GM12875 (cell line): ENCODE results near the gene FGA.
A peak's percentile ranks its signal among the peaks of the same experiment; 100 is the strongest.

Experiments used
- H3K4me3 ChIP-seq: one replicate; pipeline ENCODE4 v1.5.1; 2011; ENCODE audit warnings: low read depth, low read length, control low read depth
- TF ChIP-seq, protein P1 (sequence below): IDR thresholded peaks from 2 replicates; pipeline ENCODE4 v1.5.1; 2011; ENCODE audit warnings: low read depth, mild to moderate bottlenecking, control low read depth, inconsistent platforms, low read length, moderate library complexity, borderline replicate concordance; ENCODE audit not compliant: insufficient read depth

Gene FGA

DNA sequence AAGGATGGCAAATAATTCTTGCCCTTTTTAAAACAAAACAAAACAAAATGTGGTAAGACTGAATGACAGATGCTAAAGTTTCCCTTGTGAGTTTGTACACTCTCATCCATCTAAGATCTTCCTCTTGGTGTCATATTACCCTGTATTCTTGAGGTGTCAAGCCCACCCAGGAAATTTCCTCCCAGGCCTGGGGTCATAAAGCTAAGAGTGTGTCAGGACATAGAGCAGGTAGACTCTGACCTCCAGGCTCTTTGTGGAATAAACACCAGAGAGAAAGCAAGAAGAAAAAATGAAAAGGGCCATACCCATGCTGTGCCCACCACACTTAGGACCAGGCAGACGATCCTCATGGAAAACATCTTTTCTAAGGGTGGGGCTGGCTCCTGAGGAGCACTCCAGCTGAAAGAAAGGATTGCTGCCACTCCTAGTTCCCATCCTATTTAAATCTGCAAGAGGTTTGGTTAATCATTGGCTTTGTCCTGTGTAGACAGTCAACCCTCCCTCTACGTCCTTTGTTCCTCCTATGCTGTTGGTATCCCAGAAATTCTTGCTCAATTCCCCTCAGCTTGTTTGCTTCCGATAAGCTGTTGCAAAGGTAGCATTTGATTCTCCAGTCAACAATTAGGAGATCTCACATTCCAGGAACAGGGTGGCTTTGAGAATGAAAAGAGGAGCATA is at the start of gene FGA:
Gene FGA, minus strand, starts transcription at position 414 of the 678 bp plus-strand sequence. Its CDS starts 55 bp downstream, at position 359.
- TF ChIP-seq, protein P1, sequence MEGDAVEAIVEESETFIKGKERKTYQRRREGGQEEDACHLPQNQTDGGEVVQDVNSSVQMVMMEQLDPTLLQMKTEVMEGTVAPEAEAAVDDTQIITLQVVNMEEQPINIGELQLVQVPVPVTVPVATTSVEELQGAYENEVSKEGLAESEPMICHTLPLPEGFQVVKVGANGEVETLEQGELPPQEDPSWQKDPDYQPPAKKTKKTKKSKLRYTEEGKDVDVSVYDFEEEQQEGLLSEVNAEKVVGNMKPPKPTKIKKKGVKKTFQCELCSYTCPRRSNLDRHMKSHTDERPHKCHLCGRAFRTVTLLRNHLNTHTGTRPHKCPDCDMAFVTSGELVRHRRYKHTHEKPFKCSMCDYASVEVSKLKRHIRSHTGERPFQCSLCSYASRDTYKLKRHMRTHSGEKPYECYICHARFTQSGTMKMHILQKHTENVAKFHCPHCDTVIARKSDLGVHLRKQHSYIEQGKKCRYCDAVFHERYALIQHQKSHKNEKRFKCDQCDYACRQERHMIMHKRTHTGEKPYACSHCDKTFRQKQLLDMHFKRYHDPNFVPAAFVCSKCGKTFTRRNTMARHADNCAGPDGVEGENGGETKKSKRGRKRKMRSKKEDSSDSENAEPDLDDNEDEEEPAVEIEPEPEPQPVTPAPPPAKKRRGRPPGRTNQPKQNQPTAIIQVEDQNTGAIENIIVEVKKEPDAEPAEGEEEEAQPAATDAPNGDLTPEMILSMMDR: no peak
- H3K4me3 ChIP-seq: no peak within 1 kb of the TSS

DNA sequence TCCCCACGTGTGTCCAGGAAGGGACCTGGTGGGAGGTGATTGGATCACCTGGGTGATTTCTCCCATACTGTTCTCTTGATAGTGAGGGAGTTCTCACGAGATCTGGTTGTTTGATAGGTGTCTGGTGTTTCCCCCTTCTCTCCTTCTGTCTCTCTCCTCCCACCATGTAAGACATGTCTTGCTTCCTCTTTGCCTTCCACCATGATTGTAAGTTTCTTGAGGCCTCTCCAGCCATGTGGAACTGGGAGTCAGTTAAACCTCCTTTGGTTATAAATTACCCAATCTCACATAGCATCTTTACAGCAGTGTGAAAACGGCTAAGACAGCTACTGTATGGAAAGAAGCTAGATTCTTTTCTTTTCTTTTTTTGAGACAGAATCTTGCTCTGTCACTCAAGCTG is 43.5 kb upstream of the FGA start:
- no peak overlapping the region for H3K4me3 ChIP-seq
- TF ChIP-seq, protein P1: no peak

DNA sequence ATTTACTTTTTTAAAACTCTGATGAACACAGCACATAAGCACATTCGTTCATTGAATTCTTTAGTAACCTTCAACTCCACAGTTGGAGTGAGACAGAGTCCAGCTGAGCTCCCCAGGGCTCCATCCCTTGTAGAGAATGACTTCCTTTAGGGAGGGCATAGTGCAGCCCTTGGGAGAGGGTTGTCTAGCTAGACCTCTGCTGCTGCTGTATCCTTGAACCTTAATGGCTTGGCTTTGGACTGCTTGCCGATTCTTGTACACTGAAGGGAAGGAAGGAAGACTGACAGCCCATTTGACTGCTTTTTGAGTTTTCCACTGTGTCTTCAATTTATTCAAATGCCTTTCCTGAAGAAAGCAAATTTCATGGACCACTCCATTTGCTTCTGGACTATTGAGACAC is 41.3 kb upstream of the FGA start:
- TF ChIP-seq, protein P1: no peak
- H3K4me3 ChIP-seq: no peak overlapping the region

DNA sequence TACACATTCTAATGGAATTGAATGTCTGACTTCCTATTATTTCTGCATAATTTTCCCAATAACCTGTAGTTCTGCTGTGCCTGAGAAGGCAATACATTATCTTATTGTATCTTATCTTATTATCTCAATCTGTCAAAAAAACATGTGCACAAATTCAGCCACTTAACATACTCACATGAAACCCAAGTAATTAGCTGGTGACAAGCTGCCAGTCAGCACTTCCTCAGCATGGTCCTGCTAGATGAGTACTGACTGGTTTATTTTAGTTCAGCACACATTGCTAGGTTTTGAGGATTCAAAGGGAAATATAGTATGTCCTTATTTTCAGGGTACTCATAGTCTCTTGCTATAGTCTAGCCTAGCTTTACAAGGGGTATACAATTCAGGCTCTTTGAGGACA is 39.8 kb upstream of the FGA start:
- no peak overlapping the region for H3K4me3 ChIP-seq
- TF ChIP-seq, protein P1: no peak

DNA sequence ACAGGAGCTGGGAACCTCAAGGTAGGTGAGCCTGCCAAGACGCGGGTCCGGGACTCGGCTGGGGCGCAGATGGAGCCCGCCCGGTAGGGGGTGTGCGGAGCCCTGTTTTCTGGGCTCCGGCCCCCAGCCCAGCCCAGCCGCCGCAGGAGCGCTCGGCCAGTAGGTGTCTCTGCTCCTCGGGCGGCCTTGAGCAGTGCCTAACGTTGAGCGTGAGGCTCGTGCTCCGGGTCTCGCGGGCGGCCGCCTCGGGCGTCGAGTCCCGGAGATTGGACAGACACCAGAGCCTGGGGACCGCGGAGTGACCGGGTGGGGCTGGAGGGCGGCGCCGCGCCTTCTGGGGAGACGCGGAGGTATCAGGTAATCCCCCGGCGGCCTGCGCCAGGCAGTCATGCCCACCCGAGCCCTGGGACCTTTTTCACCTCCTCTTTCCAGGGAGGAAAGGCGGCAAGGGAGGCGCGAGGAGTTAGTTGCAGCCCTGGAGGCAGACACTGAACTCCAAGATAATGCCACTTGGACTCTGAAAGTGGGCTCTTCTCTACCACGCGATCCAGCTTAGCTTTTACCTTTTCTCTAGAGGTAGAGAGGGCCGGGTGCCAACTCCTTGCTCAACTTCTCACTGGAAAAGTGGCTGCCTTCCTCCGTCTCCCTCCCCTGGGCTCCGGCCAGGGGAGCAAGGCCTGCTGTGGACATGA is 36.4 kb upstream of the FGA start:
- TF ChIP-seq, protein P1: peak; percentile 75
- no peak overlapping the region for H3K4me3 ChIP-seq

DNA sequence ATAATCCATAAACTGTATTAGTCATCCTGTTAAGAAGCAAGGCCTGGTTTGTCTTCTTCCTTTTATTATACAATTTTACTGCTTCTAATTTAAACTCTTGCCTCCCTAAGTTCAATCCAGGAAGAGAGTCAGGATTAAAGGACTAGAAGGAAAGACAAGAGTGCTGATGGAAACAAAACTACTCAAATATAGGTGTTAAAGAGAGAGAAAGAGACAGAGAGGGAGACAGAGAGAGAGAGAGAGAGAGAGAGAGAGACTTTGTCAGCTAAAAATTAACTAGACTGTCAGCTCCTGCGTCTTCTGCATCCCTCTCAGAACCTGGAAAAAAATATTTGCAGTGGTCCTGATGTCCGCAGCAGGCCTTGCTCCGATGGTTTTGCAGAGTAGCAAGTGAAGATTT is 35.4 kb upstream of the FGA start:
- TF ChIP-seq, protein P1: no peak
- H3K4me3 ChIP-seq: no peak overlapping the region

DNA sequence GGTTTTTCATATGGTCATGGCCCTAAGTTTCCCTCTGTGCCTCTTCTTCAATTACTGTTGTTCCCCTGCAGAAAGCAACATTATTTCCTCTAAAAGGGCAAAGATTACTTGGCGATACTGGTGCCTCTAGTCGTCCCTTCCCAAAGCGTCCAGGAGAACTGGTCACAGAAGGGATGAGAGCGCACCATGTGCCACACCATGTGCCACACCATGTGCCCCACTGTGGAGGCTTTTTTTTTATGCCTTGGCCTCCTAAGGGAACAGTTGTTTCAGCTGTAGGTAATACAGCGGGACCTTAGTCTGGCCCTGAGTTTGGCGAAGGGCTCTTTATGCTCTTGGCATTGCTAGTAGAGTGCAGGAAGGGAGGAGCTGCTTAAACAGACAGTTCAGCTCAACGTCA is 33.5 kb upstream of the FGA start:
- TF ChIP-seq, protein P1: no peak
- H3K4me3 ChIP-seq: no peak overlapping the region
